ENCODE data around the gene BCL11B.

BCL11B gene

GRCh38 chr14:99232714-99233214 is 39.2 kb downstream of the BCL11B start:
- no peak for ATAC-seq
- no peak for TF ChIP-seq SNAI2 (CRISPR knock-in tag; IDR thresholded peaks at IDR 0.05)
- TF ChIP-seq RARB (CRISPR knock-in tag; IDR thresholded peaks at IDR 0.05) = no peak
- no peak for TF ChIP-seq ZC3H10 (CRISPR knock-in tag; IDR thresholded peaks at IDR 0.05)
- no peak for TF ChIP-seq ARNTL (CRISPR knock-in tag; IDR thresholded peaks at IDR 0.05; ENCODE audit: borderline replicate concordance, low read depth)
- no peak for TF ChIP-seq OSR1 (CRISPR knock-in tag; IDR thresholded peaks at IDR 0.05)
- TF ChIP-seq POU6F1 (CRISPR knock-in tag; IDR thresholded peaks at IDR 0.05; ENCODE audit: borderline replicate concordance, low read depth) = no peak
- no peak for TF ChIP-seq ZNF70 (CRISPR knock-in tag; IDR thresholded peaks at IDR 0.05)
- no peak for TF ChIP-seq TOX (CRISPR knock-in tag; IDR thresholded peaks at IDR 0.05; ENCODE audit: borderline replicate concordance)
- no peak for TF ChIP-seq PPARA (CRISPR knock-in tag; IDR thresholded peaks at IDR 0.05; ENCODE audit: borderline replicate concordance)
- no peak for TF ChIP-seq CSDC2 (CRISPR knock-in tag; IDR thresholded peaks at IDR 0.05)
- no peak for TF ChIP-seq BACH2 (CRISPR knock-in tag; IDR thresholded peaks at IDR 0.05; ENCODE audit: borderline replicate concordance)
- no peak for TF ChIP-seq GLIS3 (CRISPR knock-in tag; IDR thresholded peaks at IDR 0.05)
- TF ChIP-seq TCF4 (CRISPR knock-in tag; IDR thresholded peaks at IDR 0.05; ENCODE audit: borderline replicate concordance) = no peak
- TF ChIP-seq CREB5 (CRISPR knock-in tag; IDR thresholded peaks at IDR 0.05; ENCODE audit: low read depth) = no peak
- no peak for TF ChIP-seq TSHZ2 (CRISPR knock-in tag; IDR thresholded peaks at IDR 0.05)
- no peak for TF ChIP-seq PATZ1 (CRISPR knock-in tag; IDR thresholded peaks at IDR 0.05; ENCODE audit: borderline replicate concordance)
- TF ChIP-seq CSRNP3 (CRISPR knock-in tag; IDR thresholded peaks at IDR 0.05) = no peak

DNA sequence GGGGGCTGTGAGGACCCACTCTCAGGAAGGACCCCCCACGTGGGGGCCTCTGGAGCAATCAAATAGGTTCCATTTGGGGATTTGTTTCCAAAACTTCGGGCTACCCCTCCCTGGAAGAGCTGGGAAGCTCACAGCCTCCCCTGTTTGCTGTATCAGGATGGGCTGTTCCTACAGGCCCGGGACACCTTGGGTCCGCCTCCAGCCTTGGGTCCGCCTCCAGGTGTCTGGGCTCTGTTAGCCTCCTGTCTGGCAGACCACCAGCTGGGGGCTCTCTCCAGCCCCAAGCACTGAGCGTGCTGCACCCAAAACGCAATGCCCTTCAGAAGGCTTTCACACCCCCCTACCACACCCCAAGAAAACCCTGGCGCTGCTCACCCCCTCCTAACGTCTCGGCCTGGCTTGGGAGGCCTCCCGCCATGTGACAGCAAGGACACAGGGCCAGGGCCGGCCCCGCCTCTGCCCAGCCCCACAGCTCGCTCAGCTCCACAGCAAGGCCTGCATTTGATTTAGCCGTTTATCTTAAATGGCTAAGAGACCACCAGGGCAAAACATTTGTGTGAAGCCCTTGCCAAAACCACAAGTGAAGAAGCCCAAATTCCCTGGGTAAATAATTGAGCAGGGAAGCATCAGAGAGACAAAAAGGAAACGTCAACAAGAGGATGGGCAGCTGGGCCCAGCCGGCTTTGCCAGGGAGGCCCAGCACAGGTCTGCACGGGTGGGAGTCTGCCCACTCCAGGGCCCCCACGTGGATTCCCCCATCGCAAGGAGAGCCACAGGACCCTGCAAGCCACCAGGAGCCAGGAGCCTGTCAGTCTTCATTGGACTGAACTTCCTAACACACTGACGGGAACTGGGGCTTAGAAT is 39.9 kb downstream of the BCL11B start:
- no peak for ATAC-seq
- TF ChIP-seq CSRNP3 (CRISPR knock-in tag; IDR thresholded peaks at IDR 0.05) (no peak), PPARA (CRISPR knock-in tag; IDR thresholded peaks at IDR 0.05; ENCODE audit: borderline replicate concordance) (no peak), ZFP30 (CRISPR knock-in tag; IDR thresholded peaks at IDR 0.05) (no peak), ZC3H10 (CRISPR knock-in tag; IDR thresholded peaks at IDR 0.05) (no peak), BACH2 (CRISPR knock-in tag; IDR thresholded peaks at IDR 0.05; ENCODE audit: borderline replicate concordance) (no peak), TOX (CRISPR knock-in tag; IDR thresholded peaks at IDR 0.05; ENCODE audit: borderline replicate concordance) (no peak), POU6F1 (CRISPR knock-in tag; IDR thresholded peaks at IDR 0.05; ENCODE audit: borderline replicate concordance, low read depth) (no peak), ZNF8 (CRISPR knock-in tag; IDR thresholded peaks at IDR 0.05) (no peak), ZFP3 (CRISPR knock-in tag; IDR thresholded peaks at IDR 0.05) (no peak), GLIS3 (CRISPR knock-in tag; IDR thresholded peaks at IDR 0.05) (no peak), CREB5 (CRISPR knock-in tag; IDR thresholded peaks at IDR 0.05; ENCODE audit: low read depth) (no peak), ZNF565 (CRISPR knock-in tag; conservative IDR thresholded peaks at IDR 0.05; ENCODE audit: low read depth) (no peak), OSR1 (CRISPR knock-in tag; IDR thresholded peaks at IDR 0.05) (no peak), TCF4 (CRISPR knock-in tag; IDR thresholded peaks at IDR 0.05; ENCODE audit: borderline replicate concordance) (no peak), ZNF70 (CRISPR knock-in tag; IDR thresholded peaks at IDR 0.05) (no peak)
